Peyer's patch (tissue), 4 donors: Measurements from ENCODE around the gene CRLF1. TPM values are rescaled to one million over a fixed set of nuclear protein-coding genes. Genes with fewer than 3 reads are reported as not detected.
"Not testable (repeated sequence)": the region's sequence is repeated elsewhere in the genome, so short reads cannot be mapped to it uniquely, and the experiment has no call there.

Experiments
- DNase-seq, 3 donors: peaks; one replicate each; pipeline ENCODE4 v3.0.0-alpha.2; 2017 to 2019
- H3K27ac ChIP-seq, 4 donors: fragments of 200-600 bp; sonication (generic); one replicate each; pipeline ENCODE4 v1.5.1; 2016 to 2019
- H3K27me3 ChIP-seq, 2 donors: fragments of 200-600 bp; sonication (generic); one replicate each; pipeline ENCODE4 v1.5.1; 2019
- H3K36me3 ChIP-seq, 3 donors: fragments of 200-600 bp; sonication (generic); one replicate each; pipeline ENCODE4 v1.5.1; 2016 to 2019
- H3K4me1 ChIP-seq, 4 donors: fragments of 200-600 bp; sonication (generic); one replicate each; pipeline ENCODE4 v1.5.1; 2016 to 2019
- H3K4me3 ChIP-seq, 4 donors: fragments of 200-600 bp; sonication (generic); 1 replicate in 3 of 4; 2 replicates in 1 of 4; pipeline ENCODE4 v1.5.1; 2016 to 2019; ENCODE audit warnings: mild to moderate bottlenecking in 1 of 4
- H3K9me3 ChIP-seq, 4 donors: fragments of 200-600 bp; sonication (generic); one replicate each; pipeline ENCODE4 v1.5.1; 2016 to 2019; ENCODE audit warnings: mild to moderate bottlenecking in 1 of 4
- POLR2A ChIP-seq, 2 donors: fragments of 450-650 bp; IDR thresholded peaks; one replicate each; pipeline ENCODE4 v1.5.1; 2017; ENCODE audit warnings: antibody characterized with exemption in 2 of 2, mild to moderate bottlenecking in 2 of 2, moderate library complexity in 2 of 2
- total RNA-seq, 4 donors: library from RNA; depleted of rRNA; stranded (reverse); fragments of >200 nt; gene quantifications; one replicate each; pipeline ENCODE4 v1.1.0, GENCODE V29; 2016
- TF ChIP-seq, protein P1 (sequence below), 6 experiments: fragments of 450-650 bp in 4 of 6; fragments of 200-600 bp in 2 of 6; sonication (generic) in 1 of 6; IDR thresholded peaks; one replicate each; pipeline ENCODE4 v1.5.1; 2017 to 2019; ENCODE audit warnings: antibody characterized with exemption in 6 of 6, mild to moderate bottlenecking in 3 of 6, moderate library complexity in 1 of 6

Gene CRLF1
- total RNA-seq, 4 donors from 2014 or later: 4.0 to 28.9 (median 23.3) TPM

DNA sequence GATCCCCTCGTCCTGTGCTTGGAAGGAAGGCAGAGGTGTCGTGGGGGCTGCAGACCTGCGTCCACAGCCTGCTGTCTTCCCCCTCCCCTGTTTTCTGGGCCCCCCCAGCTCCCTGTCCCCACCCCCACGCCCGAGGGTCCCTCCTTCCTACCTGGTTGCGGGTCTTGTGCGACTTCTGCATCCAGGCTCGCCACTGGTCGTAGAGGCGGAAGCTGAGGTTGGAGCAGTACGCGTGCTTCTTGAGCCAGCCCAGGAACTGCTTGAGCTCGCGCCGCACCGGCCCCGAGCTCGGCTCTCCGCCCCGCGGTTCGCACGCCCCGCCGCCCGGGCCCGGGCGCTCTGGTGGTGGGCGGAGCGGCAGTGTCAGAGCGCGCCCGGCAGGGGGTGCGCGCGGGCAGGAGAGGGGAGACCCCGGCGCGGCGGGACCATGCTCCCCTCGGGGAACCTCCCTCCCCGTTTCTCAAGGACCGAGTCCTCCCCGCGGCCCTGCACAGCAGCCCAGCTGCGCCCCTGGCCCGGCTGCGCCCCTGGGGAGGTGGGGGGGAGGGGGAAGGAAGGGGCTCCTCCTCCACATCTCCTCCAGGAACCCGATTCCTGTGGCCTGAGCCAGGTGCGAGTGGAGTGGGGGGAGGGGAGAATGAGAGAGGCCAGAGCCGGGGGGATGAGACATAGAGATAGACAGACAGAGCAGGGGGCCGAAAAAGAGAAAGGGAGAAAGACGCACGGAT lies 12.3 kb downstream of the CRLF1 start:
- peak; percentile 77 to 87 (median 80) for DNase-seq
- H3K9me3 ChIP-seq: no peaks in the 10 kb centered on the region
- H3K36me3 ChIP-seq: peaks cover 0 to 11% (median 0%) of the 10 kb centered on the region in 3 donors
- H3K27ac ChIP-seq: peak overlapping the region in 2 of 4 donors; percentile 38 to 55
- peaks cover 0 to 29% (median 12%) of the 10 kb centered on the region in 4 donors for H3K4me1 ChIP-seq
- peak overlapping the region; percentile 22 to 50 (median 48) for H3K4me3 ChIP-seq
- TF ChIP-seq POLR2A (IDR thresholded peaks at IDR 0.05): no peak
- TF ChIP-seq, protein P1, sequence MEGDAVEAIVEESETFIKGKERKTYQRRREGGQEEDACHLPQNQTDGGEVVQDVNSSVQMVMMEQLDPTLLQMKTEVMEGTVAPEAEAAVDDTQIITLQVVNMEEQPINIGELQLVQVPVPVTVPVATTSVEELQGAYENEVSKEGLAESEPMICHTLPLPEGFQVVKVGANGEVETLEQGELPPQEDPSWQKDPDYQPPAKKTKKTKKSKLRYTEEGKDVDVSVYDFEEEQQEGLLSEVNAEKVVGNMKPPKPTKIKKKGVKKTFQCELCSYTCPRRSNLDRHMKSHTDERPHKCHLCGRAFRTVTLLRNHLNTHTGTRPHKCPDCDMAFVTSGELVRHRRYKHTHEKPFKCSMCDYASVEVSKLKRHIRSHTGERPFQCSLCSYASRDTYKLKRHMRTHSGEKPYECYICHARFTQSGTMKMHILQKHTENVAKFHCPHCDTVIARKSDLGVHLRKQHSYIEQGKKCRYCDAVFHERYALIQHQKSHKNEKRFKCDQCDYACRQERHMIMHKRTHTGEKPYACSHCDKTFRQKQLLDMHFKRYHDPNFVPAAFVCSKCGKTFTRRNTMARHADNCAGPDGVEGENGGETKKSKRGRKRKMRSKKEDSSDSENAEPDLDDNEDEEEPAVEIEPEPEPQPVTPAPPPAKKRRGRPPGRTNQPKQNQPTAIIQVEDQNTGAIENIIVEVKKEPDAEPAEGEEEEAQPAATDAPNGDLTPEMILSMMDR (IDR thresholded peaks at IDR 0.05): peak; percentile 80 to 93 (median 87)
- peaks cover 0 to 7% of the 10 kb centered on the region in 2 donors for H3K27me3 ChIP-seq

DNA sequence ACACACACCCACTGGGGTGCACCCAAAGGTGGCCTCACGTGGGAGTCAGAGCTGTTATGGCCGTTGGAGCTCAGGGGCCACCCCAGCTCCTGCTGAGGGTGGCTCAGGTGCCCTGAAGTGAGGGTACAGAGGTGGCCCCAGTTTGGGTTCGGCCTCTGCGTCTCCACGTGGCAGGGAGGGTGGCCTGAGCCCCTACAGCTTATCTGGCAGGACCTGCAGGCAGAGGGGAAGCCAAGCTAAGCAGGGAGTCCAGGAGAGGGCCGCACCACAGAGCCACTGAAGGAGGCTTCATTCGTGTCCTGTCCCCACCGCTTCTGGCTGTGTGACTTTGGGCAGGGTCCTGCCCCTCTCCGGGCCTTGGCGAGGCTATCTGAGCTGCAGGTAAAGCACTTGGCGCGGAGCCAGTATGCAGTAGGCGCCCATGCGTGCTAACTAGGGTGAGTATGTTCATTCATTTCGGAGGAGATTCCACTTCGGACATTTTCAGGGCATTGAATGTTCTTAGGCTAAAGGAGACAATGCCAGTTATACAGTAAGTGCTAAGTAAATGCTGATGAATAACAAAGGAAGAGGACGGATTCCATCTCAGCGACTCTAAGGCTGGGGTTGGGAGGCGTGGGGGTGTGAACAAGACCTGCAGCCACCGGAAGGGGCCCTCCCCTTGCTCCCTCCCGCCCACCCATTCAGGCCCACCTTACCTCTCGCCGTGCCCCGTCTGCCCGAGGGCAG lies 13.1 kb downstream of the CRLF1 start:
- no peak for DNase-seq
- Histone ChIP-seq H3K4me1 (peaks cover 0 to 31% (median 12%) of the 10 kb centered on the region in 4 donors), H3K27ac (peak overlapping the region in 2 of 4 donors; percentile 38 to 55)

GRCh38 chr19:18592732-18593131 lies 13.9 kb downstream of the CRLF1 start:
- Histone ChIP-seq H3K36me3 (peaks cover 0 to 11% (median 0%) of the 10 kb centered on the region in 3 donors), H3K4me1 (peaks cover 0 to 31% (median 12%) of the 10 kb centered on the region in 4 donors)
- not testable (repeated sequence) for DNase-seq, H3K4me3 ChIP-seq, H3K27ac ChIP-seq, H3K27me3 ChIP-seq, H3K9me3 ChIP-seq

More for the DNA sequence above, 13.1 kb downstream of the CRLF1 start:
- no peak for TF ChIP-seq POLR2A (IDR thresholded peaks at IDR 0.05)
- TF ChIP-seq, protein P1 (IDR thresholded peaks at IDR 0.05): no peak
- peaks cover 0 to 11% (median 0%) of the 10 kb centered on the region in 3 donors for H3K36me3 ChIP-seq
- peak overlapping the region in 3 of 4 donors; percentile 22 to 49 (median 47) for H3K4me3 ChIP-seq
- H3K9me3 ChIP-seq: no peaks in the 10 kb centered on the region
- peaks cover 0 to 7% of the 10 kb centered on the region in 2 donors for H3K27me3 ChIP-seq

DNA sequence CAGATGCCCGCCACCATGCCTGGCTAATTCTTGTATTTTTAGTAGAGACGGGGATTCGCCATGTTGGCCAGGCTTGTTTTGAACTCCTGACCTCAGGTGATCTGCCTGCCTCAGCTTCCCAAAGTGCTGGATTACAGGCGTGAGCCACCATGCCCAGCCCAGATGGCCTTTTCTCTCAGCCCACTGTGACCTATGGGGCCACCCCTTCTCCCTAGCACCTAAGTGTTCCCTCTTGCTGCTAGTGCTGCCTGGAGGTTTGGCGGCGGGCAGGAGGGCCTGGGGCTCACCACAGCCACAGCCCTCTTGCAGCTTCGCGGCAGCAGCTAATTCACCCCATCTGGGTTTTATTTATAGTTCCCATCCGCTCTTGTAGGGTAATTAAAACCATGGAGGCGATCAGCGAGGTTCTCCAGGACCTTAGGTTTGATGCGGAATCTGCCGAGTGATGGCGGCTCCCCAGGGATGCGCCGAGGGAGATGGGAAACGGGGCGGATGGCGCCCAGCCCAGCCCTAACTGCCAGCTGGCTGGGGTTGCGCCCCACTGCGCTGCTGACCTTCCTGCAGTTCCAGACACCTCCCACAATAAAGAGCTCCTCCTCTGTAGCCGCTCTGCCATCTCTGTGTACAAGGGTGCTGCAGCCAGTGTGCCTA lies 14.7 kb downstream of the CRLF1 start:
- Histone ChIP-seq H3K4me1 (peaks cover 0 to 31% (median 12%) of the 10 kb centered on the region in 4 donors), H3K36me3 (peaks cover 0 to 11% (median 0%) of the 10 kb centered on the region in 3 donors), H3K27me3 (peaks cover 0 to 5% of the 10 kb centered on the region in 2 donors), H3K27ac (no peak overlapping the region), H3K9me3 (no peaks in the 10 kb centered on the region), H3K4me3 (no peak overlapping the region)
- TF ChIP-seq POLR2A (IDR thresholded peaks at IDR 0.05): no peak
- TF ChIP-seq, protein P1 (IDR thresholded peaks at IDR 0.05): no peak
- no peak for DNase-seq

DNA sequence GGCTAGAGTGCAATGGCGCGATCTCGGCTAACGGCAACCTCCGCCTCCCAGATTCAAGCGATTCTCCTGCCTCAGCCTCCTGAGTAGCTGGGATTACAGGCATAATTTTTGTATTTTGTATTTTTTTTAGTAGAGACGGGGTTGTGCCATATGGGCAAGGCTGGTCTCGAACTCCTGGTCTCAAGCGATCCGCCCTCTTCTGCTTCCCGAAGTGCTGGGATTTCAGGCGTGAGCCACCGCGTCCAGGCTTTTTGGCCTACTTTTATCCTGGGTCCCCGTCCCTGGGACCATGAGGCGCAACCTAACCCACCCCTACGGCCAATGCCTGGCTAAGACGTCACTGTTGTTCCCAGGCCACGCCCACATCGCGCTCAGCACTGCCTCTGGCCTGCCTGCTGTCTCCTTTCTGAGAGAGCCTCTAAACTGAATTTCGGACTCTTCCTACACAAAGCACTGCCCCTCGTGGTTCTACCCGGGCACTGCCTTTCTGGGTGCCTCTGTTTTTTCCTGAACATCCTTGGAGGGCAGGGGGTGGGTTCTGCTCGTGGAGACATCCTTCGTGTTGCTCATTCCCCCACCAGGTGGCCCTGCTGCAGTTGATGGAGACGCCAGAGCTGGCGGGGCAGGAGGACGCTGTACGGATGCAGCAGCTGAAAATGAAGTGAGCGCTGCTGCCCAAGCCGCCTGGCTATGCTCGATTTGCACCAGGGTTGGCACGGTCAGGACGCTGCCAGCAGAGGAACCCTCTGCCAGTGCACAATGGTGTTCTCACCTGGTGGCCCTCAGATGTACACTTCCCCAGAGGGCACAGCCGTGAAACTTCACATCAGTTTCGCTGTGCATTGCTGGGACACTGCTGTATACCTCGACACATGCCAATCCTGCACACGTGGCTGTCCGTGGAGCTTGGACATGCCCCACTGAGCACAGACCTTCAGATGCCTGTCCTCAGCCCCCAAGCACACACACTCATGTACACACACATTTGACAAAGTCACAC lies 16.0 kb downstream of the CRLF1 start:
- H3K9me3 ChIP-seq: no peaks in the 10 kb centered on the region
- H3K27me3 ChIP-seq: no peaks in the 10 kb centered on the region
- H3K36me3 ChIP-seq: peaks cover 0 to 11% (median 0%) of the 10 kb centered on the region in 3 donors
- H3K4me3 ChIP-seq: no peak overlapping the region
- no peak for TF ChIP-seq POLR2A (IDR thresholded peaks at IDR 0.05)
- TF ChIP-seq, protein P1 (IDR thresholded peaks at IDR 0.05): no peak
- peak overlapping the region in 1 of 4 donors; percentile 88 for H3K27ac ChIP-seq
- DNase-seq: peak in 1 of 3 donors; percentile 60
- H3K4me1 ChIP-seq: peaks cover 0 to 31% (median 12%) of the 10 kb centered on the region in 4 donors
